ENCODE results near the gene CRYBB3.

DNA sequence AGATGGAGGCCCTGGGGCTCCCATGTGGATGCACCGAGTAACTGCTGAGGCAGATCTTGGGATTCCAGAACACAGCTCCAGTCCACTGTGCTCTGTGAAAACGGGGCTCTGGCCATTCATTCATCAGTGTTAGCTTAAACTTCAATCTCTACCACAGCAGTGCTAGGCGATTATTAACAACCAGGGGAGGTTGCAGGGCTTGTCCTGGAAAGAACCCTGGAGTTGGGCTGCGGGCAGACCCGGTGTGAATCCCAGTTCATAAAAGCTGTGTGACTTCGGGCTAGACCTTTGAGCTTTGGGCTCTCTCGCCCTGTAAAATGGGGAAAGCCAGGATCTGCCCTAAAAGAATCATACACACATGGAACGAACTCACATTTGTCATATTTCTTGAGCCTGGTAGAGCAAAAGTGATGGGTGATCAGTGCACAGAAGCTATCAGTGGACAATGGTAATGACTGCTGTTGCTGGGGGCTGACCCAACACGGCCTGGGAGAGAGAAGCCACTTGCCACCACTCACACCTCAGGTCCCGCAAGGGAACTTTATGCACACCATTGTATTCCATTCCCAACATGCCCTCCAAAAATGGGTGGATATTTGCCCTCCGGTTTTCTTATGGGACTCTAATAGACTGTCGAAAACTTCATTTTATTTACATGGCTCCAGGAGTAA, 15.6 kb upstream of the CRYBB3 start:
- no peak for TF ChIP-seq CTCF (IDR thresholded peaks at IDR 0.05)
- TF ChIP-seq EZH2 (IDR thresholded peaks at IDR 0.05; ENCODE audit: borderline replicate concordance, insufficient read depth, low read depth, low read length, poor library complexity, severe bottlenecking) = no peak
